HepG2 (cell line): ENCODE results near the gene IDH3A. TPM values are rescaled to one million over a fixed set of nuclear protein-coding genes. Genes with fewer than 3 reads are reported as not detected.

Source experiments
- ATAC-seq: fragments of 200-7000 bp; cut with Tn5 transposase; 3 replicates; pipeline ENCODE4 v1.9.1; 2020; ENCODE audit warnings: mild to moderate bottlenecking, moderate library complexity
- BruUV-seq: library from RNA; stranded (reverse); fragments of 400-500 nt; replicated peaks from 2 replicates; lab custom pipeline; 2021; lab: Mats Ljungman, UMichigan
- CTCF ChIA-PET: fragments of 300-600 bp; formaldehyde crosslinking; extraction: SDS; loops from one replicate; lab custom pipeline; 2021; ENCODE audit warnings: low total read pairs, inconsistent platforms, low intra/inter-chr PET ratio; lab: Yijun Ruan, JAX
- POLR2A ChIA-PET: fragments of 350-600 bp; sonication (Branson Sonifier 250); formaldehyde crosslinking; loops from one replicate; lab custom pipeline; 2020; ENCODE audit warnings: antibody characterized with exemption, inconsistent platforms; lab: Yijun Ruan, JAX
- DNase-seq: peaks from one replicate; pipeline ENCODE4 v3.0.0-alpha.2; 2015; ENCODE audit warnings: low spot score
- FAIRE-seq: peaks from 3 replicates; lab custom pipeline; 2011; peaks lifted over from hg19 to GRCh38; lab: Jason Lieb, UNC
- H2AFZ ChIP-seq: one replicate; pipeline ENCODE4 v1.6.1; 2011; ENCODE audit warnings: low read length, inconsistent platforms
- H3K27ac ChIP-seq: fragments of 300-600 bp; 3 replicates; pipeline ENCODE4 v1.8.0; 2011; ENCODE audit warnings: mixed run types, mild to moderate bottlenecking, mixed read lengths, low read length, inconsistent platforms; ENCODE audit not compliant: insufficient read depth; ENCODE audit errors: extremely low read length
- H3K27me3 ChIP-seq, 2 experiments: fragments of 200-600 bp in 1 of 2; 2 replicates in 1 of 2; 3 replicates in 1 of 2; pipeline versions ENCODE4 v1.6.0 to v1.8.0; 2011; ENCODE audit warnings: low read length in 2 of 2, mild to moderate bottlenecking in 2 of 2, moderate library complexity in 2 of 2, inconsistent platforms in 1 of 2; ENCODE audit not compliant: insufficient read depth in 2 of 2, control insufficient read depth in 1 of 2
- H3K36me3 ChIP-seq, 2 experiments: fragments of 200-600 bp in 1 of 2; replicated peaks in 1 of 2; 2 replicates in 1 of 2; 3 replicates in 1 of 2; pipeline versions ENCODE4 v1.5.1 to v1.8.0; 2011; ENCODE audit warnings: low read length in 2 of 2, inconsistent platforms in 1 of 2; ENCODE audit not compliant: insufficient read depth in 2 of 2, control insufficient read depth in 1 of 2
- H3K4me1 ChIP-seq: 2 replicates; pipeline ENCODE4 v1.5.1; 2012; ENCODE audit warnings: low read length, inconsistent platforms; ENCODE audit not compliant: insufficient read depth
- H3K4me2 ChIP-seq: 2 replicates; pipeline ENCODE4 v1.6.0; 2011; ENCODE audit warnings: low read depth, low read length, inconsistent platforms
- H3K4me3 ChIP-seq, 3 experiments: fragments of 200-600 bp in 1 of 3; sonication (generic), shearing (Covaris generic) in 1 of 3; replicated peaks in 1 of 3; 2 replicates each; pipeline ENCODE4 v1.5.1; 2011 to 2016; ENCODE audit warnings: low read length in 3 of 3, inconsistent platforms in 2 of 3, low read depth in 2 of 3, mild to moderate bottlenecking in 2 of 3, control low read depth in 1 of 3, mixed read lengths in 1 of 3; ENCODE audit not compliant: insufficient read depth in 1 of 3
- H3K79me2 ChIP-seq: one replicate; pipeline ENCODE4 v1.6.1; 2011; ENCODE audit warnings: low read length, inconsistent platforms; ENCODE audit not compliant: insufficient read depth
- H3K9ac ChIP-seq: 2 replicates; pipeline ENCODE4 v1.6.0; 2011; ENCODE audit warnings: mild to moderate bottlenecking, low read depth, low read length, inconsistent platforms; ENCODE audit not compliant: insufficient read depth
- H3K9me3 ChIP-seq: 2 replicates; pipeline ENCODE4 v1.5.1; 2012; ENCODE audit warnings: mild to moderate bottlenecking, low read length
- H4K20me1 ChIP-seq: 2 replicates; pipeline ENCODE4 v1.6.0; 2011; ENCODE audit warnings: inconsistent platforms, mild to moderate bottlenecking, low read length, moderate library complexity; ENCODE audit not compliant: insufficient read depth
- BHLHE40 ChIP-seq: IDR thresholded peaks from 2 replicates; pipeline ENCODE4 v1.6.1; 2011; ENCODE audit warnings: low read length, improper control_type of control experiment
- CAMTA2 ChIP-seq: sonication (generic); formaldehyde crosslinking; IDR thresholded peaks from 2 replicates; pipeline ENCODE4 v1.4.0; 2020; ENCODE audit warnings: mild to moderate bottlenecking, missing genetic modification reagents, borderline replicate concordance
- CENPX ChIP-seq: sonication (generic); formaldehyde crosslinking; IDR thresholded peaks from 2 replicates; pipeline ENCODE4 v1.9.0; 2021; ENCODE audit warnings: mild to moderate bottlenecking, missing genetic modification reagents, moderate library complexity
- DMAP1 ChIP-seq: IDR thresholded peaks from 2 replicates; pipeline ENCODE4 v1.6.1; 2016
- EZH2 ChIP-seq: conservative IDR thresholded peaks from 2 replicates; pipeline ENCODE4 v1.6.1; 2012; ENCODE audit warnings: mild to moderate bottlenecking, low read depth, low read length, moderate library complexity
- FOXK1 ChIP-seq: sonication (generic); formaldehyde crosslinking; IDR thresholded peaks from 2 replicates; pipeline ENCODE4 v1.4.0; 2020; ENCODE audit warnings: low read depth, missing genetic modification reagents, borderline replicate concordance
- HBP1 ChIP-seq: IDR thresholded peaks from 2 replicates; pipeline ENCODE4 v1.6.1; 2016; ENCODE audit warnings: low read depth, control low read depth
- HMG20B ChIP-seq: conservative IDR thresholded peaks from 2 replicates; pipeline ENCODE4 v1.6.1; 2016; ENCODE audit warnings: missing genetic modification reagents, missing compliant biosample characterization
- IKZF5 ChIP-seq: IDR thresholded peaks from 2 replicates; pipeline ENCODE4 v1.6.1; 2018; ENCODE audit warnings: missing genetic modification reagents, mild to moderate bottlenecking, missing compliant biosample characterization
- RBAK ChIP-seq: sonication (generic); formaldehyde crosslinking; IDR thresholded peaks from 2 replicates; pipeline ENCODE4 v1.5.1; 2020; ENCODE audit warnings: mild to moderate bottlenecking, missing genetic modification reagents
- ZBED4 ChIP-seq: sonication (generic); formaldehyde crosslinking; IDR thresholded peaks from 2 replicates; pipeline ENCODE4 v1.4.0; 2020; ENCODE audit warnings: missing genetic modification reagents, borderline replicate concordance
- ZMAT3 ChIP-seq: sonication (generic); formaldehyde crosslinking; conservative IDR thresholded peaks from 2 replicates; pipeline ENCODE4 v1.7.0; 2021; ENCODE audit warnings: missing genetic modification reagents
- ZNF550 ChIP-seq: sonication (generic); formaldehyde crosslinking; IDR thresholded peaks from 2 replicates; pipeline ENCODE4 v1.4.0; 2020; ENCODE audit warnings: mild to moderate bottlenecking, missing genetic modification reagents, borderline replicate concordance
- ZNF577 ChIP-seq: sonication (generic); formaldehyde crosslinking; IDR thresholded peaks from 2 replicates; pipeline ENCODE4 v1.4.0; 2020; ENCODE audit warnings: mild to moderate bottlenecking, low read depth, missing genetic modification reagents, borderline replicate concordance
- ZNF772 ChIP-seq: sonication (generic); formaldehyde crosslinking; IDR thresholded peaks from 2 replicates; pipeline ENCODE4 v1.5.0; 2020; ENCODE audit warnings: mild to moderate bottlenecking, missing genetic modification reagents
- WGBS: methylation state at CpG from one replicate; pipeline ENCODE4 v1.1.6; 2017; ENCODE audit warnings: low lambda C conversion rate; 5-methylcytosine and 5-hydroxymethylcytosine counted together
- in situ Hi-C: cut with HindIII; loops from 2 replicates; pipeline ENCODE4 v1.10.0; 2017; ENCODE audit warnings: low pct_unique_long_range_greater_than_20kb; ENCODE audit not compliant: extremely low pct_ligation_motif_present
- intact Hi-C: fragments of 100-400 bp; cut with micrococcal nuclease; formaldehyde crosslinking; loops from one replicate; pipeline ENCODE4 v1.10.0; 2022; ENCODE audit not compliant: unreplicated experiment
- polyA plus RNA-seq, 8 experiments: library from polyadenylated mRNA; depleted of rRNA in 3 of 8; stranded (reverse) in 7 of 8; unstranded in 1 of 8; fragments of >200 nt; fragmentation: Illumina TruSeq in 4 of 8; extraction: Trizol in 4 of 8; gene quantifications; 2 replicates each; pipeline versions ENCODE4 v1.2.1 to v1.2.3, GENCODE V29; 2011 to 2016; ENCODE audit warnings: low read depth in 4 of 8, missing spikeins in 1 of 8, mixed read lengths in 1 of 8; ENCODE audit not compliant: insufficient read depth in 1 of 8
- total RNA-seq, 5 experiments: library from RNA; depleted of rRNA; stranded (reverse); fragments of >200 nt; fragmentation: Illumina TruSeq; extraction: Trizol; gene quantifications; 2 replicates each; pipeline ENCODE4 v1.2.3, GENCODE V29; 2016; ENCODE audit warnings: low read depth in 1 of 5

IDH3A gene
- total and polyA plus RNA-seq, 2 of the 13 experiments (the other 11 are each of a cell fraction or from before 2014, with no cell fraction given), result 40.7 to 50.7 TPM

- CTCF ChIA-PET, result no interaction called here
- FAIRE-seq (no peak), DNase-seq (no peak)
Observed at GRCh38 chr15:78100886-78101285, 48.3 kb upstream of the IDH3A start.

GRCh38 chr15:78101423-78102105, 47.6 kb upstream of the IDH3A start:
- no peak for DNase-seq
- ChIA-PET CTCF (no interaction called here), POLR2A (no interaction called here)
- WGBS, result 42% methylated on average over 4 of the region's 5 CpGs
- no peak overlapping the region for H3K4me3 ChIP-seq
- H3K9me3 ChIP-seq, result no peaks in the 10 kb centered on the region
- H4K20me1 ChIP-seq, result no peaks in the 10 kb centered on the region
- no peaks in the 10 kb centered on the region for H3K36me3 ChIP-seq
- no peak for ATAC-seq
- no TSS peak for BruUV-seq
- in situ Hi-C loops, result no loop called here
- intact Hi-C loops, result no loop called here
- H3K4me2 ChIP-seq, result no peak overlapping the region
- H3K27ac ChIP-seq, result no peak overlapping the region
- H2AFZ ChIP-seq, result no peak overlapping the region
- no peak overlapping the region for H3K9ac ChIP-seq
- H3K79me2 ChIP-seq, result no peaks in the 10 kb centered on the region
- no peak for FAIRE-seq
- H3K4me1 ChIP-seq, result peaks cover 31% of the 10 kb centered on the region
- peaks cover 0 to 4% of the 10 kb centered on the region in 2 experiments; a peak in 2 of 5 replicates for H3K27me3 ChIP-seq
- TF ChIP-seq ZNF772 (CRISPR knock-in tag), result no peak
- no peak for TF ChIP-seq ZMAT3 (CRISPR knock-in tag)
- no peak for TF ChIP-seq CENPX (CRISPR knock-in tag)
- no peak for TF ChIP-seq IKZF5
- no peak for TF ChIP-seq CAMTA2 (CRISPR knock-in tag)
- TF ChIP-seq HBP1, result no peak
- TF ChIP-seq ZBED4 (CRISPR knock-in tag), result no peak
- TF ChIP-seq ZNF550, result no peak
- TF ChIP-seq HMG20B (CRISPR knock-in tag), result no peak
- no peak for TF ChIP-seq BHLHE40

More at GRCh38 chr15:78100886-78101285, 48.3 kb upstream of the IDH3A start:
- 10% methylated on average over 2 of the region's 2 CpGs for WGBS
- Histone ChIP-seq H3K4me3 (no peak overlapping the region), H3K27ac (no peak overlapping the region), H3K4me2 (no peak overlapping the region), H3K79me2 (no peaks in the 10 kb centered on the region), H3K4me1 (peaks cover 24% of the 10 kb centered on the region), H2AFZ (no peak overlapping the region), H4K20me1 (no peaks in the 10 kb centered on the region), H3K9ac (no peak overlapping the region), H3K27me3 (peaks cover 0 to 4% of the 10 kb centered on the region in 2 experiments; a peak in 2 of 5 replicates), H3K36me3 (no peaks in the 10 kb centered on the region), H3K9me3 (no peaks in the 10 kb centered on the region)
- intact Hi-C loops (no loop called here), in situ Hi-C loops (no loop called here)
- TF ChIP-seq RBAK (CRISPR knock-in tag) (no peak), EZH2 (no peak), FOXK1 (CRISPR knock-in tag) (no peak), ZNF577 (CRISPR knock-in tag) (no peak), DMAP1 (CRISPR knock-in tag) (no peak)
- no TSS peak for BruUV-seq
- ATAC-seq, result no peak
- POLR2A ChIA-PET, result no interaction called here
